Erythroblast (primary cell): ENCODE measurements around the gene PADI2.

Source experiments
- GATA1 ChIP-seq: IDR thresholded peaks from 2 replicates; pipeline ENCODE4 v1.6.1; 2011; ENCODE audit warnings: low read depth, mild to moderate bottlenecking, control low read depth, low read length, moderate library complexity
- POLR2A ChIP-seq: IDR thresholded peaks from 2 replicates; pipeline ENCODE4 v1.6.1; 2011; ENCODE audit warnings: mild to moderate bottlenecking, low read length

GRCh38 chr1:17043676-17044075 is 75.6 kb downstream of the PADI2 start:
- no peak for TF ChIP-seq POLR2A
- TF ChIP-seq GATA1, result no peak
